Lung (tissue), 12 donors: ENCODE results near the gene BAZ2A. TPM values are rescaled to one million over a fixed set of nuclear protein-coding genes. Genes with fewer than 3 reads are reported as not detected.

Experiments
- ATAC-seq: fragments of 200-7000 bp; cut with Tn5 transposase; one replicate; pipeline ENCODE4 v1.9.1; 2020; ENCODE audit warnings: moderate number of reproducible peaks; ENCODE audit not compliant: insufficient read depth, low FRiP score
- DNase-seq, 3 donors: peaks; one replicate each; pipeline ENCODE4 v3.0.0-alpha.2; 2013 to 2017
- H3K27ac ChIP-seq, 2 donors: one replicate each; pipeline ENCODE4 v1.5.1; 2013; ENCODE audit warnings: mild to moderate bottlenecking in 2 of 2, moderate library complexity in 2 of 2, control low read depth in 1 of 2, inconsistent platforms in 1 of 2, low read depth in 1 of 2, low read length in 1 of 2
- H3K27me3 ChIP-seq, 3 donors: one replicate each; pipeline ENCODE4 v1.5.1; 2013; ENCODE audit warnings: low read length in 2 of 3; ENCODE audit not compliant: control insufficient read depth in 3 of 3, insufficient read depth in 3 of 3
- H3K36me3 ChIP-seq, 4 donors: one replicate each; pipeline ENCODE4 v1.5.1; 2013; ENCODE audit warnings: low read length in 4 of 4, mild to moderate bottlenecking in 1 of 4, moderate library complexity in 1 of 4; ENCODE audit not compliant: control insufficient read depth in 4 of 4, insufficient read depth in 4 of 4
- H3K4me1 ChIP-seq, 5 donors: one replicate each; pipeline ENCODE4 v1.5.1; 2013; ENCODE audit warnings: low read length in 5 of 5, mild to moderate bottlenecking in 2 of 5, moderate library complexity in 1 of 5; ENCODE audit not compliant: control insufficient read depth in 5 of 5, insufficient read depth in 5 of 5
- H3K4me3 ChIP-seq: one replicate; pipeline ENCODE4 v1.5.1; 2013; ENCODE audit warnings: mild to moderate bottlenecking, control low read depth, moderate library complexity
- H3K9ac ChIP-seq, 2 donors: one replicate each; pipeline ENCODE4 v1.5.1; 2013; ENCODE audit warnings: low read length in 2 of 2, control low read depth in 1 of 2; ENCODE audit not compliant: insufficient read depth in 1 of 2
- H3K9me3 ChIP-seq, 4 donors: one replicate each; pipeline ENCODE4 v1.5.1; 2013; ENCODE audit warnings: low read length in 3 of 4, mild to moderate bottlenecking in 1 of 4, moderate library complexity in 1 of 4; ENCODE audit not compliant: control insufficient read depth in 4 of 4, insufficient read depth in 3 of 4
- CTCF ChIP-seq: IDR thresholded peaks from 2 replicates; pipeline ENCODE4 v1.5.1; 2012; ENCODE audit warnings: mild to moderate bottlenecking; ENCODE audit errors: control extremely low read depth, extremely low read depth
- WGBS, 2 donors: extraction: QIAGEN DNeasy Blood & Tissue Kit; methylation state at CpG; one replicate each; pipeline ENCODE4 v1.1.7; 2013; 5-methylcytosine and 5-hydroxymethylcytosine counted together
- polyA plus RNA-seq, 2 donors: library from polyadenylated mRNA; stranded (reverse); fragments of 200-250 nt; gene quantifications; one replicate each; pipeline ENCODE4 v1.2.1, GENCODE V29; 2013
- total RNA-seq, 2 donors: library from RNA; depleted of rRNA in 1 of 2; stranded (reverse); fragments of >200 nt in 1 of 2; gene quantifications; one replicate each; pipeline ENCODE4 v1.2.1, GENCODE V29; 2014 to 2021
- donor health status: control.
- donor health status: control.
- donor health status: Bipolar disorder and iron deficiency.
- donor health status: healthy.
- donor health status: DM: yes; HTN: yes; CAD: no.

Gene BAZ2A
- total and polyA plus RNA-seq, 4 donors = 31.3 to 92.0 (median 60.5) TPM

DNA sequence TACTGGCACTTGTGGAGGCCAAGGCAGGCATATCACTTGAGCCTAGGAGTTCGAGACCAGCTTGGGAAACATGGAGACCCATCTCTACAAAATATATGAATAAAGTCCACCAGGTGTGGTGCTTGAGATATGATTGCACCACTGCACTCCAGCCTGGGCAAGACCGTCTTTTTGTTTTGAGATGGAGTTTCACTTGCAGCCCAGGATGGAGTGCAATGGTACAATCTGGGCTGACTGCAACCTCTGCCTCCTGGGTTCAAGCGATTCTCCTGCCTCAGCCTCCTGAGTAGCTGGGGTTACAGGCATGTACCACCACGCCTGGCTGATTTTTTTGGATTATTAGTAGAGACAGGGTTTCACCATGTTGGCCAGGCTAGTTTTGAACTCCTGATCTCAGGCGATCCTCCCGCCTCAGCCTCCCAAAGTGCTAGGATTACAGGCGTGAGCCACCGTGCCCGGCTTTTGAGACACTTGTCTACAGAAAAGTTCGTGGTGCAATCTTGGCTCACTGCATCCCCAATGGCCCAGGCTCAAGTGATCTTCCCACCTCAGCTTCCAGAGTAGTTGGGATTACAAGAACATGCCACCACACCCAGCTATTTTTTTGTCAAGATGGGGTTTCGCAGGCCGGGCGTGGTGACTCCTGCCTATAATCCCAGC, 32.0 kb upstream of the BAZ2A start:
- Histone ChIP-seq H3K4me3 (no peak overlapping the region), H3K27ac (no peak overlapping the region), H3K9ac (no peak overlapping the region), H3K36me3 (peaks cover 10 to 22% (median 16%) of the 10 kb centered on the region in 4 donors), H3K9me3 (no peaks in the 10 kb centered on the region), H3K4me1 (no peaks in the 10 kb centered on the region), H3K27me3 (no peaks in the 10 kb centered on the region)
- no peak for DNase-seq
- no peak for TF ChIP-seq CTCF
- ATAC-seq = no peak
- 93 to 96% methylated on average over 13 of the region's 13 CpGs for WGBS, 2 donors

GRCh38 chr12:56661560-56661959, 31.4 kb upstream of the BAZ2A start:
- WGBS, 2 donors = 92 to 93% methylated on average over 7 of the region's 7 CpGs
- H3K9me3 ChIP-seq = no peaks in the 10 kb centered on the region
- DNase-seq (no peak), ATAC-seq (no peak)
- TF ChIP-seq CTCF = no peak
- no peaks in the 10 kb centered on the region for H3K27me3 ChIP-seq
- H3K4me1 ChIP-seq = no peaks in the 10 kb centered on the region
- H3K9ac ChIP-seq = no peak overlapping the region
- H3K27ac ChIP-seq = no peak overlapping the region
- H3K36me3 ChIP-seq = peaks cover 6 to 19% (median 14%) of the 10 kb centered on the region in 4 donors
- no peak overlapping the region for H3K4me3 ChIP-seq

DNA sequence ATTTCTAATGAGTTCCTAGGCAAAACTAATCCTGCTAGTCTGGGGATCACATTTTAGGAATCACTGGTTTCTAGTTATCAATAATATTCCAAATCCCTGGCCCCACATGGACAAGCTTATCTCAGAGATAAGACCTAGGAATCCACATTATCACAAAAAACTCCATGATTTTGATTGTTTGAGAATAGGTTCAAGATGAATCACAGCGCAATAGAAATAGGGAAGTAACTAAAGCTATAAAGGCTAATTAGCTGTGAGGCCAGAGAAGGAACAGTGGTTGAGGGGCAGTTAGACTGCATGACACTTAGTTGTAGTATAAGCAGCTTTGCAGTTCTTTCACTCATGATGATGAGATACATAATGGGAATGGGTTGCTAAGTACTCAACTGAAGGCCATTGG, 28.8 kb upstream of the BAZ2A start:
- Histone ChIP-seq H3K27me3 (no peaks in the 10 kb centered on the region), H3K27ac (no peak overlapping the region), H3K9ac (no peak overlapping the region), H3K36me3 (peaks cover 0 to 6% (median under 1%) of the 10 kb centered on the region in 4 donors), H3K4me1 (no peaks in the 10 kb centered on the region), H3K4me3 (no peak overlapping the region), H3K9me3 (no peaks in the 10 kb centered on the region)
- ATAC-seq (no peak), DNase-seq (no peak)
- 76 to 87% methylated on average over 1 of the region's 1 CpG for WGBS, 2 donors
- TF ChIP-seq CTCF = no peak
